Measurements from ENCODE around the gene RUNX1. TPM values are rescaled to one million over a fixed set of nuclear protein-coding genes. Genes with fewer than 3 reads are reported as not detected.

Gene RUNX1
- total RNA-seq, 1 experiment from 2014 or later = 2.2 TPM

GRCh38 chr21:34886240-34887104 is 162.6 kb downstream of the RUNX1 start:
- peak; percentile 31 for DNase-seq
- no peaks in the 10 kb centered on the region for H3K27me3 ChIP-seq
- H3K36me3 ChIP-seq = peaks cover 35% of the 10 kb centered on the region
- H3K9me3 ChIP-seq = no peaks in the 10 kb centered on the region
- H3K4me3 ChIP-seq = peak overlapping the region; percentile 69

GRCh38 chr21:34885626-34886239 is 163.4 kb downstream of the RUNX1 start:
- Histone ChIP-seq H3K9me3 (no peaks in the 10 kb centered on the region), H3K36me3 (peaks cover 38% of the 10 kb centered on the region), H3K4me3 (peak overlapping the region; percentile 69), H3K27me3 (no peaks in the 10 kb centered on the region)
- no peak for DNase-seq

- no peaks in the 10 kb centered on the region for H3K27me3 ChIP-seq
- peaks cover 44% of the 10 kb centered on the region for H3K36me3 ChIP-seq
- DNase-seq = no peak
- H3K4me3 ChIP-seq = peak overlapping the region; percentile 69
- no peaks in the 10 kb centered on the region for H3K9me3 ChIP-seq
Observed at GRCh38 chr21:34885125-34885524, 164.0 kb downstream of the RUNX1 start.

GRCh38 chr21:34884346-34884929 is 164.7 kb downstream of the RUNX1 start:
- H3K4me3 ChIP-seq = peak overlapping the region; percentile 69
- peaks cover 51% of the 10 kb centered on the region for H3K36me3 ChIP-seq
- H3K27me3 ChIP-seq = no peaks in the 10 kb centered on the region
- DNase-seq = no peak
- H3K9me3 ChIP-seq = no peaks in the 10 kb centered on the region

GRCh38 chr21:34883491-34884271 is 165.4 kb downstream of the RUNX1 start:
- DNase-seq = no peak
- H3K36me3 ChIP-seq = peaks cover 58% of the 10 kb centered on the region

GRCh38 chr21:34882719-34883131 is 166.4 kb downstream of the RUNX1 start:
- Histone ChIP-seq H3K36me3 (peaks cover 64% of the 10 kb centered on the region), H3K4me3 (peak overlapping the region; percentile 6; the same call in 1 of the 2 replicates), H3K9me3 (no peaks in the 10 kb centered on the region), H3K27me3 (no peaks in the 10 kb centered on the region)
- DNase-seq = no peak

More at GRCh38 chr21:34883491-34884271, 165.4 kb downstream of the RUNX1 start:
- no peaks in the 10 kb centered on the region for H3K9me3 ChIP-seq
- H3K4me3 ChIP-seq = peak overlapping the region; percentile 69
- no peaks in the 10 kb centered on the region for H3K27me3 ChIP-seq

- no peak for DNase-seq
- Histone ChIP-seq H3K36me3 (peaks cover 72% of the 10 kb centered on the region), H3K4me3 (peak overlapping the region; percentile 3; the same call in 1 of the 2 replicates)
Observed at GRCh38 chr21:34881839-34882371, 167.2 kb downstream of the RUNX1 start.

GRCh38 chr21:34881421-34881820 is 167.7 kb downstream of the RUNX1 start:
- peak; percentile 17 for DNase-seq
- no peaks in the 10 kb centered on the region for H3K9me3 ChIP-seq
- no peak overlapping the region for H3K4me3 ChIP-seq
- no peaks in the 10 kb centered on the region for H3K27me3 ChIP-seq
- H3K36me3 ChIP-seq = peaks cover 76% of the 10 kb centered on the region

More at GRCh38 chr21:34881839-34882371, 167.2 kb downstream of the RUNX1 start:
- Histone ChIP-seq H3K9me3 (no peaks in the 10 kb centered on the region), H3K27me3 (no peaks in the 10 kb centered on the region)

GRCh38 chr21:34880401-34880800 is 168.7 kb downstream of the RUNX1 start:
- DNase-seq = no peak
- H3K4me3 ChIP-seq = no peak overlapping the region
- H3K36me3 ChIP-seq = peaks cover 78% of the 10 kb centered on the region

GRCh38 chr21:34878940-34879339 is 170.2 kb downstream of the RUNX1 start:
- Histone ChIP-seq H3K4me3 (no peak overlapping the region), H3K27me3 (no peaks in the 10 kb centered on the region), H3K36me3 (peaks cover 77% of the 10 kb centered on the region), H3K9me3 (no peaks in the 10 kb centered on the region)
- DNase-seq = no peak

More at GRCh38 chr21:34880401-34880800, 168.7 kb downstream of the RUNX1 start:
- Histone ChIP-seq H3K27me3 (no peaks in the 10 kb centered on the region), H3K9me3 (no peaks in the 10 kb centered on the region)

GRCh38 chr21:34878501-34878900 is 170.6 kb downstream of the RUNX1 start:
- H3K9me3 ChIP-seq = no peaks in the 10 kb centered on the region
- H3K27me3 ChIP-seq = no peaks in the 10 kb centered on the region
- H3K4me3 ChIP-seq = no peak overlapping the region
- peaks cover 77% of the 10 kb centered on the region for H3K36me3 ChIP-seq
- DNase-seq = no peak

- DNase-seq = no peak
- Histone ChIP-seq H3K36me3 (peaks cover 80% of the 10 kb centered on the region), H3K27me3 (no peaks in the 10 kb centered on the region), H3K4me3 (no peak overlapping the region), H3K9me3 (no peaks in the 10 kb centered on the region)
Observed at GRCh38 chr21:34877485-34878128, 171.5 kb downstream of the RUNX1 start.

- H3K36me3 ChIP-seq = peaks cover 90% of the 10 kb centered on the region
- H3K9me3 ChIP-seq = no peaks in the 10 kb centered on the region
- no peak overlapping the region for H3K4me3 ChIP-seq
- no peak for DNase-seq
- no peaks in the 10 kb centered on the region for H3K27me3 ChIP-seq
Observed at GRCh38 chr21:34875830-34876229, 173.3 kb downstream of the RUNX1 start.

- no peak for DNase-seq
- H3K36me3 ChIP-seq = peaks cover 88% of the 10 kb centered on the region
- H3K9me3 ChIP-seq = no peaks in the 10 kb centered on the region
- no peak overlapping the region for H3K4me3 ChIP-seq
- no peaks in the 10 kb centered on the region for H3K27me3 ChIP-seq
Observed at GRCh38 chr21:34874684-34875513, 174.2 kb downstream of the RUNX1 start.
